HCT116 (cell line): Measurements from ENCODE around the gene HNRNPK.

Source experiments
- CEBPB ChIP-seq: IDR thresholded peaks from 2 replicates; pipeline ENCODE4 v1.6.1; 2012; ENCODE audit warnings: low read depth
- CTCF ChIP-seq, 3 experiments: fragments of 200-600 bp in 1 of 3; sonication (generic) in 1 of 3; IDR thresholded peaks in 2 of 3; conservative IDR thresholded peaks in 1 of 3; 2 replicates each; pipeline ENCODE4 v1.5.1; 2012 to 2017; ENCODE audit warnings: low read depth in 2 of 3, low read length in 2 of 3, antibody characterized with exemption in 1 of 3, borderline replicate concordance in 1 of 3, control low read depth in 1 of 3, mild to moderate bottlenecking in 1 of 3, mixed read lengths in 1 of 3, mixed run types in 1 of 3, moderate library complexity in 1 of 3; ENCODE audit not compliant: insufficient read depth in 1 of 3
- EGR1 ChIP-seq: IDR thresholded peaks from 2 replicates; pipeline ENCODE4 v1.6.1; 2012; ENCODE audit warnings: low read depth
- ELF1 ChIP-seq: IDR thresholded peaks from 2 replicates; pipeline ENCODE4 v1.6.1; 2012; ENCODE audit warnings: low read depth, borderline replicate concordance
- EZH2 ChIP-seq: fragments of 200-600 bp; sonication (generic); IDR thresholded peaks from 2 replicates; pipeline ENCODE4 v1.6.1; 2017; ENCODE audit warnings: antibody characterized with exemption, mixed run types
- JUND ChIP-seq: IDR thresholded peaks from 2 replicates; pipeline ENCODE4 v1.6.1; 2012
- POLR2A ChIP-seq: IDR thresholded peaks from 2 replicates; pipeline ENCODE4 v1.7.0; 2011; ENCODE audit warnings: borderline replicate concordance; ENCODE audit not compliant: insufficient read depth, insufficient read length; ENCODE audit errors: extremely low read depth
- POLR2AphosphoS5 ChIP-seq: IDR thresholded peaks from 2 replicates; pipeline ENCODE4 v1.6.1; 2011; ENCODE audit warnings: mild to moderate bottlenecking, low read depth, low read length, moderate library complexity
- SIN3A ChIP-seq: IDR thresholded peaks from 2 replicates; pipeline ENCODE4 v1.6.1; 2012; ENCODE audit warnings: low read depth
- TCF7L2 ChIP-seq: IDR thresholded peaks from 2 replicates; pipeline ENCODE4 v1.7.0; 2011; ENCODE audit warnings: borderline replicate concordance, inconsistent platforms; ENCODE audit not compliant: insufficient read depth, insufficient read length; ENCODE audit errors: extremely low read depth
- YY1 ChIP-seq: IDR thresholded peaks from 2 replicates; pipeline ENCODE4 v1.6.1; 2011; ENCODE audit warnings: low read length, low read depth, moderate library complexity, mild to moderate bottlenecking; ENCODE audit not compliant: insufficient replicate concordance; ENCODE audit errors: extremely low read depth
- TF ChIP-seq, protein P1 (sequence below): IDR thresholded peaks from 2 replicates; pipeline ENCODE4 v1.6.1; 2012; ENCODE audit warnings: low read depth
- TF ChIP-seq, protein P2 (sequence below): IDR thresholded peaks from 2 replicates; pipeline ENCODE4 v1.6.1; 2012

DNA sequence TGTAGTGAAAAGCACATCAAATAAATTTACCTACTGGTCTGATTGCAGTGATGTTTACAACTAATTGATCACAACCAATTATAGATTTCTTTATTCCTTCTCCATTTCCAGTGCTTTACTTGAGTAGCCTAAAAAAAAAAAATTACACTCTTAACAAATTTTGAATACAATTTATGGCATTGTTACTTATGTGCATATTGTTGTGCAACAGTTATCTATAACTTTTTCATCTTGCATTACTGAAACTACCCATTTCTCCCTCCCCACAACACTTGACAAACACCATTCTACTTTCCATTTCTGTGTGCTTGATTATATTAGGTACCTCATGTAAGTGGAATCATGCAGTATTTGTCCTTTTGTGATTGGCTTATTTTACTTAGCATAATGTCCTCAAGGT lies 12.9 kb upstream of the HNRNPK start:
- TF ChIP-seq JUND (no peak), POLR2A (no peak), CTCF (IDR thresholded peaks at IDR 0.05 in 2 of 3, conservative IDR thresholded peaks at IDR 0.05 in 1 of 3; ENCODE audit: borderline replicate concordance in 1 of 3, insufficient read depth in 1 of 3, low read depth in 2 of 3, low read length in 2 of 3) (no peak), YY1 (no peak), ELF1 (no peak), POLR2AphosphoS5 (no peak), SIN3A (no peak), EZH2 (no peak), CEBPB (no peak), EGR1 (no peak), TCF7L2 (no peak)
- TF ChIP-seq, protein P1, sequence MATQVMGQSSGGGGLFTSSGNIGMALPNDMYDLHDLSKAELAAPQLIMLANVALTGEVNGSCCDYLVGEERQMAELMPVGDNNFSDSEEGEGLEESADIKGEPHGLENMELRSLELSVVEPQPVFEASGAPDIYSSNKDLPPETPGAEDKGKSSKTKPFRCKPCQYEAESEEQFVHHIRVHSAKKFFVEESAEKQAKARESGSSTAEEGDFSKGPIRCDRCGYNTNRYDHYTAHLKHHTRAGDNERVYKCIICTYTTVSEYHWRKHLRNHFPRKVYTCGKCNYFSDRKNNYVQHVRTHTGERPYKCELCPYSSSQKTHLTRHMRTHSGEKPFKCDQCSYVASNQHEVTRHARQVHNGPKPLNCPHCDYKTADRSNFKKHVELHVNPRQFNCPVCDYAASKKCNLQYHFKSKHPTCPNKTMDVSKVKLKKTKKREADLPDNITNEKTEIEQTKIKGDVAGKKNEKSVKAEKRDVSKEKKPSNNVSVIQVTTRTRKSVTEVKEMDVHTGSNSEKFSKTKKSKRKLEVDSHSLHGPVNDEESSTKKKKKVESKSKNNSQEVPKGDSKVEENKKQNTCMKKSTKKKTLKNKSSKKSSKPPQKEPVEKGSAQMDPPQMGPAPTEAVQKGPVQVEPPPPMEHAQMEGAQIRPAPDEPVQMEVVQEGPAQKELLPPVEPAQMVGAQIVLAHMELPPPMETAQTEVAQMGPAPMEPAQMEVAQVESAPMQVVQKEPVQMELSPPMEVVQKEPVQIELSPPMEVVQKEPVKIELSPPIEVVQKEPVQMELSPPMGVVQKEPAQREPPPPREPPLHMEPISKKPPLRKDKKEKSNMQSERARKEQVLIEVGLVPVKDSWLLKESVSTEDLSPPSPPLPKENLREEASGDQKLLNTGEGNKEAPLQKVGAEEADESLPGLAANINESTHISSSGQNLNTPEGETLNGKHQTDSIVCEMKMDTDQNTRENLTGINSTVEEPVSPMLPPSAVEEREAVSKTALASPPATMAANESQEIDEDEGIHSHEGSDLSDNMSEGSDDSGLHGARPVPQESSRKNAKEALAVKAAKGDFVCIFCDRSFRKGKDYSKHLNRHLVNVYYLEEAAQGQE: no peak
- TF ChIP-seq, protein P2, sequence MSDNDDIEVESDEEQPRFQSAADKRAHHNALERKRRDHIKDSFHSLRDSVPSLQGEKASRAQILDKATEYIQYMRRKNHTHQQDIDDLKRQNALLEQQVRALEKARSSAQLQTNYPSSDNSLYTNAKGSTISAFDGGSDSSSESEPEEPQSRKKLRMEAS: no peak
